ENCODE data around the gene FHAD1. TPM values are rescaled to one million over a fixed set of nuclear protein-coding genes. Genes with fewer than 3 reads are reported as not detected.
A peak's percentile ranks its signal among the peaks of the same experiment; 100 is the strongest.

Gene FHAD1
- total RNA-seq, 6 experiments from 2014 or later = 0.06 to 0.53 (median 0.12) TPM; not detected in 3

GRCh38 chr1:15224974-15225373 lies 22.0 kb upstream of the FHAD1 start:
- no peak for DNase-seq
- 55% methylated on average over 3 of the region's 4 CpGs for WGBS (ENCODE audit: insufficient coverage, low coverage, low lambda C conversion rate, missing lambda C conversion rate)
- intact Hi-C loops (cut with DNase I) = no loop called here
- TF ChIP-seq CTCF (IDR thresholded peaks at IDR 0.05) (no peak), POLR2A (IDR thresholded peaks at IDR 0.05) (no peak)
- H3K4me3 ChIP-seq = no peak overlapping the region
- ATAC-seq = no peak
- no peaks in the 10 kb centered on the region for H3K9me3 ChIP-seq
- no peaks in the 10 kb centered on the region for H3K4me1 ChIP-seq
- H3K27ac ChIP-seq = no peak overlapping the region
- H3K36me3 ChIP-seq = no peaks in the 10 kb centered on the region
- H3K27me3 ChIP-seq = no peaks in the 10 kb centered on the region

- Histone ChIP-seq H3K4me3 (no peak overlapping the region), H3K4me1 (no peaks in the 10 kb centered on the region), H3K36me3 (no peaks in the 10 kb centered on the region), H3K27ac (no peak overlapping the region), H3K9me3 (no peaks in the 10 kb centered on the region), H3K27me3 (no peaks in the 10 kb centered on the region)
- DNase-seq = no peak
- TF ChIP-seq POLR2A (IDR thresholded peaks at IDR 0.05) = no peak
- WGBS (ENCODE audit: insufficient coverage, low coverage, low lambda C conversion rate, missing lambda C conversion rate) = 51% methylated on average over 3 of the region's 4 CpGs
- ATAC-seq = no peak
- intact Hi-C loops (cut with DNase I) = no loop called here
Observed at GRCh38 chr1:15225461-15225860, 21.6 kb upstream of the FHAD1 start.

- Histone ChIP-seq H3K9me3 (no peaks in the 10 kb centered on the region), H3K4me3 (no peak overlapping the region), H3K27me3 (no peaks in the 10 kb centered on the region), H3K36me3 (no peaks in the 10 kb centered on the region), H3K27ac (no peak overlapping the region), H3K4me1 (no peaks in the 10 kb centered on the region)
- intact Hi-C loops (cut with DNase I) = no loop called here
- 60% methylated on average over 9 of the region's 17 CpGs for WGBS (ENCODE audit: insufficient coverage, low coverage, low lambda C conversion rate, missing lambda C conversion rate)
- ATAC-seq (no peak), DNase-seq (no peak)
- no peak for TF ChIP-seq CTCF (IDR thresholded peaks at IDR 0.05)
- TF ChIP-seq POLR2A (IDR thresholded peaks at IDR 0.05) = no peak
Observed at GRCh38 chr1:15226388-15227255, 20.4 kb upstream of the FHAD1 start.

- DNase-seq (no peak), ATAC-seq (no peak)
- 67% methylated on average over 4 of the region's 4 CpGs for WGBS (ENCODE audit: insufficient coverage, low coverage, low lambda C conversion rate, missing lambda C conversion rate)
- intact Hi-C loops (cut with DNase I) = no loop called here
- Histone ChIP-seq H3K36me3 (no peaks in the 10 kb centered on the region), H3K4me1 (no peaks in the 10 kb centered on the region), H3K27ac (no peak overlapping the region), H3K9me3 (no peaks in the 10 kb centered on the region), H3K4me3 (no peak overlapping the region), H3K27me3 (no peaks in the 10 kb centered on the region)
- TF ChIP-seq POLR2A (IDR thresholded peaks at IDR 0.05) = no peak
- TF ChIP-seq CTCF (IDR thresholded peaks at IDR 0.05) = no peak
Observed at GRCh38 chr1:15229707-15230131, 17.3 kb upstream of the FHAD1 start.

- no peaks in the 10 kb centered on the region for H3K9me3 ChIP-seq
- ATAC-seq (peak in 3 of 4 donors; percentile 18 to 62 (median 48)), DNase-seq (no peak)
Observed at GRCh38 chr1:15231714-15232201, 15.3 kb upstream of the FHAD1 start.

More at GRCh38 chr1:15231714-15232201, 15.3 kb upstream of the FHAD1 start:
- Histone ChIP-seq H3K36me3 (no peaks in the 10 kb centered on the region), H3K4me1 (no peaks in the 10 kb centered on the region), H3K27ac (no peak overlapping the region), H3K27me3 (no peaks in the 10 kb centered on the region), H3K4me3 (no peak overlapping the region)
- intact Hi-C loops (cut with DNase I) = no loop called here
- TF ChIP-seq CTCF (IDR thresholded peaks at IDR 0.05) = no peak
- TF ChIP-seq POLR2A (IDR thresholded peaks at IDR 0.05) = no peak
- WGBS (ENCODE audit: insufficient coverage, low coverage, low lambda C conversion rate, missing lambda C conversion rate) = 63% methylated on average over 5 of the region's 5 CpGs

Measured in right lobe of liver (tissue), 6 donors.